ENCODE measurements around the gene ACACB. TPM values are rescaled to one million over a fixed set of nuclear protein-coding genes. Genes with fewer than 3 reads are reported as not detected.
A peak's percentile ranks its signal among the peaks of the same experiment; 100 is the strongest.

The ACACB gene
- total RNA-seq, 1 donor from 2014 or later, result 10.5 TPM

GRCh38 chr12:109250523-109250922 lies 134.1 kb downstream of the ACACB start:
- DNase-seq (ENCODE audit: low read depth), result no peak

GRCh38 chr12:109252799-109253198 lies 136.4 kb downstream of the ACACB start:
- DNase-seq (ENCODE audit: low read depth), result no peak

GRCh38 chr12:109253913-109254544 lies 137.6 kb downstream of the ACACB start:
- no peak for DNase-seq (ENCODE audit: low read depth)

- peak; percentile 11 for DNase-seq (ENCODE audit: low read depth)
Observed at GRCh38 chr12:109255377-109255776, 139.0 kb downstream of the ACACB start.

DNA sequence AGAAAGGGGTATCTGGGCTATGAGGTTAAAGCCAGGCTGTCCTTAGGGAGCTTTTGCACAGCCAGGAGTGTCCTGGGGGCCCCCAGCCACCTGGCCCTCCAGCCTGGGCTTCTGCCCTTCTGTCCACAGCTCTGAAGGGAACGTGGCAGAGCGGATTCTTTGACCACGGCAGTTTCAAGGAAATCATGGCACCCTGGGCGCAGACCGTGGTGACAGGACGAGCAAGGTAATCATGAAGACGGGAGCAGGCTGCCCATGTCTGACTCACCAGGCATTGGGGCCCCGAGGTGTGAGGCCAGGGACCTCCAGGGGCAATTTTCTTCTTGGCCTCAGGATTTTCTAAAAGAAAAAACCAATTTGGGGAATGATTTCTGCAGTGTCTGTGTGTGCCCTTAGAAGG lies 139.6 kb downstream of the ACACB start:
- DNase-seq (ENCODE audit: low read depth), result no peak

DNA sequence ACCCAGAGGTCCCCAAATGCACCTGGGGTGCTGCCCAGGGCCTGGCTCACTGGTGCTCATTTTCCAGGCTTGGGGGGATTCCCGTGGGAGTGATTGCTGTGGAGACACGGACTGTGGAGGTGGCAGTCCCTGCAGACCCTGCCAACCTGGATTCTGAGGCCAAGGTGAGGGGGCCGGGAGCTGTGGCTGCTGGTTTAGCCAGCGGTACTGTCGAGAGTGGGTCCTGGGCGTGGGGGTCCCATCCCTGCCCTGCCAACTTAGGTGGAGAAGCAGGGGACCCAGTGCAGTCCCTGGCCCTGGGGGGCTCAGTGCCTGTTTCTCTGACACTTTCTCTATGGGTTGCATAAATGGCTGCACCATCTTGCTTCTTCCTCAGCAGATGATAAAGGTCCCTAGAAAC lies 141.8 kb downstream of the ACACB start:
- no peak for DNase-seq (ENCODE audit: low read depth)

GRCh38 chr12:109258607-109259544 lies 142.5 kb downstream of the ACACB start:
- DNase-seq (ENCODE audit: low read depth), result peak; percentile 84

- DNase-seq (ENCODE audit: low read depth), result no peak
Observed at GRCh38 chr12:109259545-109259895, 143.1 kb downstream of the ACACB start.

DNA sequence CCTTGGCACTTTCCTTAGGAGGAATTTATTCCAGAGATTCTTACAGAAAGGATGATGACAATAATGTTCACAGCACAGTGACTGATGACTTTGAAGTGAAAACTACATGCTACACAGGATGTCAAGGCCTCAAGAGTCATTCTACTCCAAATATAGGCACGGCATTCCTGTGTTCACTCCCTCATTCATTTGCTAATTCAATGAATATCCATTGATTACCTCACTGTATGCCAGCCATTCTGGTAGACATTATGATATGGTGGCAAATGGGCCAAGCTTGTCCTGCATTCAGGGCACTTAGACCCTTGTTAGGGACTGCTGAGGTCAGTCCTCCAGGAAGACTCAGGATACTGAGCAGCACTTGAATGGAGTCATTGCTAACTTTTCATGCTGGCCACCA lies 144.7 kb downstream of the ACACB start:
- no peak for DNase-seq (ENCODE audit: low read depth)

- no peak for DNase-seq (ENCODE audit: low read depth)
Observed at GRCh38 chr12:109261939-109262338, 145.6 kb downstream of the ACACB start.

GRCh38 chr12:109263439-109263838 lies 147.1 kb downstream of the ACACB start:
- no peak for DNase-seq (ENCODE audit: low read depth)

DNA sequence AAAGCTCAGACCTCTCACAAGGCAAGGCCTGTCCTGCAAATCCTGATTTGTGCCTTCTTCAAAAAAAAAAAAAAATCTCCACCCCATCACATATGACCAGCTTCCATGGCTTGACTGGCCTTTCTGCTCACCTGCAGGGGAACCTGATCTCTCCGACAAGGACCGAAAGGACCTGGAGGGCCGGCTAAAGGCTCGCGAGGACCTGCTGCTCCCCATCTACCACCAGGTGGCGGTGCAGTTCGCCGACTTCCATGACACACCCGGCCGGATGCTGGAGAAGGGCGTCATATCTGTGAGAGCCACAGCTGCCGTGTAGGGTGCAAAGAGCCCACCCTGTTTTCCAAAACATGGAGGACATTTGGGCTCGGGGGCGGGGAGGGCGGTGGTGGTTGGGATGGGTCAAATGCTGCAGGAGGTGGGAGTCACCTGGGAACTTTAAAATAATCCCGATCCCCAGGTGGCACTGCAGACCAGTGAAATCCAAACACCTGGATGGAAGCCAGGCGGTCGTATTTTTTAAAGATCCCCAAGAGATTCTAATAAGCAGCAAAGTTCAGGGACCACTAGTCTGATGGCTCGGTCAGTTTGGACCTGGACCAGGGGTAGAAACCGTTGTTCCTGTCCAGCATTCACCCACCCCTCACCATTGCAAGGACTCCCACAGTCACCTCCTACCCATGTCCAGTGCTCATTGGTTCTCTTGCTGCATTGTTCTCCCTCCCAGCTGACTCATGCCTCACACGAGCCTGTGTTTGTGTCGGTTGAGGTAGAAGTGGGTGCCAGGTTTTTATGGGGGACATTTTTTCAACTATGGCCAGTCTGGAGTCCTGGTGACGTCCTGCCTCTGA lies 147.9 kb downstream of the ACACB start:
- peak; percentile 68 for DNase-seq (ENCODE audit: low read depth)

DNA sequence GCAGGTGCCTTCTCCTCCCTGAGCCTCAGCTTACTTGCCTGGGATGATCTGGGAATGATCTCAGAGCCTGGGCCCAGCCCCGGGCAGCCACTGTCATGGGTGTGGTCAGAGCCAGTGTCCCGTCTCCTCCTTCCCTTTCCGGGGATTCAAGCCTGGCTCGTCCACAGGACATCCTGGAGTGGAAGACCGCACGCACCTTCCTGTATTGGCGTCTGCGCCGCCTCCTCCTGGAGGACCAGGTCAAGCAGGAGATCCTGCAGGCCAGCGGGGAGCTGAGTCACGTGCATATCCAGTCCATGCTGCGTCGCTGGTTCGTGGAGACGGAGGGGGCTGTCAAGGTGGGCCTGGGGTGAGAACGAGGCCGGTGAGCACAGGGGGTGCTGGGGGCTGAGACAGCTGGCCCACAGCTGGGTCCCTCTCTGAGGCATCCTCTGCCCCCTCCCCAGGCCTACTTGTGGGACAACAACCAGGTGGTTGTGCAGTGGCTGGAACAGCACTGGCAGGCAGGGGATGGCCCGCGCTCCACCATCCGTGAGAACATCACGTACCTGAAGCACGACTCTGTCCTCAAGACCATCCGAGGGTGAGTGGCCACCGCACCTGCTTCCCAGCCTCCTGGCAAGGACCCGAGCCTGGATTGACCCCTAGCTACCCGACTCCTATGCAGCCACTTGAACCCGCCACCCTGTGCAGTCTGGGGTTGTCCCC lies 148.7 kb downstream of the ACACB start:
- DNase-seq (ENCODE audit: low read depth), result no peak

DNA sequence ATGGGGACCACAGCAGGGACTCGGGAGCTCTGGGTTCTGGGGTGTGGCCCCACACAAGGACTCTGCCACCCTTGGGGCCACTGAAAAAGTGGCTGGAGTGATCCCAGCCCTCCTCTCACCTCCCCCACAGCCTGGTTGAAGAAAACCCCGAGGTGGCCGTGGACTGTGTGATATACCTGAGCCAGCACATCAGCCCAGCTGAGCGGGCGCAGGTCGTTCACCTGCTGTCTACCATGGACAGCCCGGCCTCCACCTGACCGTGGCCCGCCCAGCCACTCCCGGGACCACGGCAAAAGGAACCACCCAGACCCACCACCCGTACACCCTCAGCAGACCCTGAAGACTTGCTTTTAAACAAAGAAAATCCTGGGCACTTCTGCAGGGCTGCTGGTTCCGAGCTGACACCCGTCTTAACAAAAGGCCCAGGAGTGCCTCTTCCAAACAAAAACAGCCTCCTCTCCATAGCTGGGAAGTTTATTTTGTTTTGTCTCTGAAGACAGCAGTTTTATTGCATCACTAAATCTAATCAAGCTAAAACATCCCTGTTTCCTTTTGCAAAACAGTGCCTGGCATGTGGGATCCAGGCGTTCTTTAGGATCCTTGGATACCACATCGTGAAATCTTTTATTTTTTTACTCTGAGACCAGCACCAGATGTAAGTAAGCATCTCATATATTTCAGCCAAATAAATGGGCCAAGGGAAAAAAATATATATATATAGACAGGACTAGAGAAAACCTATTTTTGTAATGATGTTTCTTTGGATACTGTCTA lies 149.9 kb downstream of the ACACB start:
- no peak for DNase-seq (ENCODE audit: low read depth)

DNA sequence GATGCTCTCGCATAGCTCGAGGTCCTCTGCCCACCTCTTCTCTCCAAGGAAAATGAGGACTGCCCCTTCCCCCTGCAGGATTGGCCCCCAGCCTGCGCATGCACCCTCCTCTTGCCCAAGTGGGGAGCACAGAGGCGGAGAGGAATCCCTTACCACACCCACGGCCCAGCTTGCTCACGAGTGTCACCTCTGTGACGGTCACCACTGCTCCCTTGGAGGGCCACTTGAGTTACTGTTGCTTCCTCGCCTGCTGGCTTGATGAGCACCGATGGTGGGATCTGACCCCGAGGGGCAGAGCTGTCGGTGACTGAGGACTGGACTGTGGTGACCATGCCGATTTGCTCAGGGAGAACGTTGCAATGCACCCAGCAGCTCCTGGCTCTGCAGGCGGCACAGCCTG lies 151.0 kb downstream of the ACACB start:
- no peak for DNase-seq (ENCODE audit: low read depth)

DNA sequence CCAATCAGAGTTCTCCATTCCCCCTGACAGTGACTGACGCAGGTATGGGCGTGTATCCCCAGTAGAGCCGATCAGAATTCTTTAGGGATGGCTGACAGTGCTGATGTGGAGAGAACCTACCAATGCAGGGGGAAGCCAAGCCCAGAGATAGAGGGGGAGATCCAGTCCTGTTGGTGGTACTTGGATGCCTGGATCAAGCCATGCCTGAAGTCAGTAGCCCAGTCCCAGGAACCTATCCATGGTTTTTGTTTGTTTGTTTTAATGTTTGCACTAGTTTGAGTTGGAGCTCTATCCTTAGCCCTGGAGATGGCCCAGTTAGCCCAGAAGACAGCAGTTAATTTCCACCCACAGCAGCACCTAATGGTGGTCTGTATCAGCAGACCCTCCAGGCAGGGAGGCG lies 152.5 kb downstream of the ACACB start:
- no peak for DNase-seq (ENCODE audit: low read depth)

GRCh38 chr12:109269428-109269827 lies 153.0 kb downstream of the ACACB start:
- no peak for DNase-seq (ENCODE audit: low read depth)

GRCh38 chr12:109270494-109270893 lies 154.1 kb downstream of the ACACB start:
- no peak for DNase-seq (ENCODE audit: low read depth)

DNA sequence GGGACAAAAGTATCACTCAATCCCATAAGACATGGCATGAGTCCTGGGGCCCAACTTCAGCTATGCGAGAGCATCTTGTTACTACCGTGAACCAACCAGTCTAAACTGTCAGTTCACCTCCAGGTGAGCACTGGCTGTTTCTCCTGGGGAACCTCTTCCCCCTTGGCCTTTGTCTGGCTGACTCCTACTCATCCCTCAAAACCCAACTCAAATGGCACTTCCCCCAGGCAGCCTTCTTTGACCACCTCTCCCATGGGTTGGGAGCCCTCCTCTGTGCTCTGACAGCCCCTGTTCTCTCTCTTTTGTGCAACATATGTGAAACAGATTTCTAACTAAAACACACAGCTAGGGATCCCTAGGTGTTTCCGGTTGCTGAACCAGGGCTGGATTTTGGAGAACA lies 155.0 kb downstream of the ACACB start:
- no peak for DNase-seq (ENCODE audit: low read depth)

- no peak for DNase-seq (ENCODE audit: low read depth)
Observed at GRCh38 chr12:109273354-109273753, 157.0 kb downstream of the ACACB start.

Measured in myocyte (in vitro differentiated cells).